ENCODE measurements around the gene ADI1. TPM values are rescaled to one million over a fixed set of nuclear protein-coding genes. Genes with fewer than 3 reads are reported as not detected.
"Not testable (repeated sequence)": the region's sequence is repeated elsewhere in the genome, so short reads cannot be mapped to it uniquely, and the experiment has no call there.

Gene ADI1
- total RNA-seq, 1 donor from 2014 or later = 223 TPM

DNA sequence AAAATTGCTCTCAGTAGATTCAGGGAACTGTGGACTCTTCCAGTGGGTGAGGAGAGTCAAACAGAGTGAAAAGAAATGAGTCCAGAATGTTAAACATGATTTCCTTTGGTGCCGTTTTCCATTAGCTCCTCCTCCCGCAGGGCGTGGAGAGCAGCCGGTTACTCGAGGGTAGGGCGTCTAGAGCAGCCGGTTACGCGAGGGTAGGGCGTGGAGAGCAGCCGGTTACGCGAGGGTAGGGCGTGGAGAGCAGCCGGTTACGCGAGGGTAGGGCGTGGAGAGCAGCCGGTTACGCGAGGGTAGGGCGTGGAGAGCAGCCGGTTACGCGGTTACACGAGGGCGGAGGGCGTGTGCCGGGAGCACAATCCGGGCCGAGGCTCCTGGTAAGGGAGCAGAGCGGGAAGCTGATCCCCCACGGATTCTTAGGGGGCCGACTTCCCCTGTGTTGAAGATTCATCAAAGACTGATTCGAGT is 70.9 kb downstream of the ADI1 start:
- not testable (repeated sequence) for DNase-seq (ENCODE audit: low spot score)

DNA sequence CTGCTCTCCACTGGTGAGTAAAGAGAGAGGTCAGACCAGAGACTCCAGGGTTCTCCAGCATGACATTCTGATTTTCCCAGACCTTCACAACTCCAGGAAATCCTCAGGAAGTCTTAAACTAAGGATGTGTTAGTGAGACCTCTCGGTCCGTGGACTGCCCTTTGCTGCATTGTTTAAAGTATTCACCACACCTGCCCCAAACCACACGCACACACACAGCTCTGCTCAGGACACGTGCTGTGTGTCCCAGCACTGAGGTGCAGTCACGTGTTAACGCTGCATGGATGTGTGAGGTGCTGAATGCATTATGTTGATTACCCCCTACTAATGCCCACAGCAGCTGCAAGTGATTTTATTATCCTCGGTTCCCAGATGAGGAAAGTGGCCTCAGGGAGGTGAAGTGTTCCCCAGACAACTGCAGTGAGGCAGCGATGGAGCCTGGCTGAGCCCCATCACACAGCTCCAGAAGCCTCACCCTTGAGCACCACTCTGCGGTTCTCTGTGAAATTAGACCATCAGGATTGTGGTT is 71.5 kb downstream of the ADI1 start:
- no peak for DNase-seq (ENCODE audit: low spot score)

Other genes with a start within 250 kb of the ADI1 start
- 23.2 TPM for gene EIPR1, start 141.7 kb downstream of the ADI1 start, total RNA-seq
- gene TRAPPC12, start 139.8 kb downstream of the ADI1 start, total RNA-seq = 111 TPM
- 14.9 TPM for gene RNASEH1, start 38.8 kb upstream of the ADI1 start, total RNA-seq
- gene RPS7, start 55.7 kb upstream of the ADI1 start, total RNA-seq = 690 TPM
- 79.0 TPM for gene COLEC11, start 75.6 kb upstream of the ADI1 start, total RNA-seq
- gene ALLC, start 138.7 kb upstream of the ADI1 start, total RNA-seq = 0.81 TPM
- 0.14 TPM for gene DCDC2C, start 184.0 kb upstream of the ADI1 start, total RNA-seq